ENCODE measurements around the gene RBFOX2. TPM values are rescaled to one million over a fixed set of nuclear protein-coding genes. Genes with fewer than 3 reads are reported as not detected.

Gene RBFOX2
- total and polyA plus RNA-seq, 10 of the 15 experiments (the other 5 are each of a cell fraction or from before 2014, with no cell fraction given) = 0.01 to 2.7 (median 0.17) TPM; not detected in 4

DNA sequence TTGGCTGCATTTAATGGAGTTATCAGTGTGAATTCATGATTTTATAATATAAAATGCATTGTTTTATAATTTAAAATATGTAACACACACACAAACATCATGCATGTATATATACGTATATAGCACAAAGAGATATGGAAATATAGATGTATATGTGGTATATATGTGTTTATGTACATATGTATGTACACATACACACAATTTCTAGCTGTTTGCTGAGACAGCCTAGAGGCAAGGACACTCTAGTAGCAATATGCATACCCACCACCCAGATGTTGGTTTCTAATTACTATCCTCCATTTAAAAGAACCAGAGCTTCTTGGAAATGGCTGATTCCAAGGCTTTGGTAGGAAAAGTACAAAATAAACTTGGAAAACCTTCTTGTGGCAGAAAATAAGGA, 50.4 kb downstream of the RBFOX2 start (continued):
- TF ChIP-seq USF2 (IDR thresholded peaks at IDR 0.05; ENCODE audit: borderline replicate concordance, low read depth, low read length) (no peak), SREBF1 (IDR thresholded peaks at IDR 0.05; ENCODE audit: low read length) (no peak)

GRCh38 chr22:35977136-35977535, 51.5 kb downstream of the RBFOX2 start:
- RAD21 ChIA-PET (ENCODE audit: unreplicated experiment) = no interaction called here
- no peaks in the 10 kb centered on the region; a peak in 1 of 4 replicates for H3K27me3 ChIP-seq (replicated peaks in 1 of 2; ENCODE audit: control insufficient read depth in 2 of 2, insufficient read depth in 2 of 2, low read length in 1 of 2)
- TF ChIP-seq ZBED1 (IDR thresholded peaks at IDR 0.05; ENCODE audit: borderline replicate concordance) (no peak), IKZF2 (IDR thresholded peaks at IDR 0.05) (no peak), MYB (IDR thresholded peaks at IDR 0.05; ENCODE audit: borderline replicate concordance, low read depth, low read length) (no peak), RCOR1 (conservative IDR thresholded peaks at IDR 0.05; ENCODE audit: low read depth, low read length) (no peak), POLR2AphosphoS5 (IDR thresholded peaks at IDR 0.05; ENCODE audit: low read length) (no peak), BACH1 (IDR thresholded peaks at IDR 0.05; ENCODE audit: borderline replicate concordance) (no peak), TBL1XR1 (IDR thresholded peaks at IDR 0.05; ENCODE audit: low read depth, low read length) (no peak), MLLT1 (IDR thresholded peaks at IDR 0.05) (no peak), HDGF (IDR thresholded peaks at IDR 0.05) (no peak), EGR1 (IDR thresholded peaks at IDR 0.05; ENCODE audit: borderline replicate concordance in 1 of 2, low read depth in 2 of 2, low read length in 2 of 2) (no peak), YBX1 (IDR thresholded peaks at IDR 0.05) (no peak), SUZ12 (IDR thresholded peaks at IDR 0.05; ENCODE audit: unreplicated experiment) (no peak)
- TF ChIP-seq, protein P1, sequence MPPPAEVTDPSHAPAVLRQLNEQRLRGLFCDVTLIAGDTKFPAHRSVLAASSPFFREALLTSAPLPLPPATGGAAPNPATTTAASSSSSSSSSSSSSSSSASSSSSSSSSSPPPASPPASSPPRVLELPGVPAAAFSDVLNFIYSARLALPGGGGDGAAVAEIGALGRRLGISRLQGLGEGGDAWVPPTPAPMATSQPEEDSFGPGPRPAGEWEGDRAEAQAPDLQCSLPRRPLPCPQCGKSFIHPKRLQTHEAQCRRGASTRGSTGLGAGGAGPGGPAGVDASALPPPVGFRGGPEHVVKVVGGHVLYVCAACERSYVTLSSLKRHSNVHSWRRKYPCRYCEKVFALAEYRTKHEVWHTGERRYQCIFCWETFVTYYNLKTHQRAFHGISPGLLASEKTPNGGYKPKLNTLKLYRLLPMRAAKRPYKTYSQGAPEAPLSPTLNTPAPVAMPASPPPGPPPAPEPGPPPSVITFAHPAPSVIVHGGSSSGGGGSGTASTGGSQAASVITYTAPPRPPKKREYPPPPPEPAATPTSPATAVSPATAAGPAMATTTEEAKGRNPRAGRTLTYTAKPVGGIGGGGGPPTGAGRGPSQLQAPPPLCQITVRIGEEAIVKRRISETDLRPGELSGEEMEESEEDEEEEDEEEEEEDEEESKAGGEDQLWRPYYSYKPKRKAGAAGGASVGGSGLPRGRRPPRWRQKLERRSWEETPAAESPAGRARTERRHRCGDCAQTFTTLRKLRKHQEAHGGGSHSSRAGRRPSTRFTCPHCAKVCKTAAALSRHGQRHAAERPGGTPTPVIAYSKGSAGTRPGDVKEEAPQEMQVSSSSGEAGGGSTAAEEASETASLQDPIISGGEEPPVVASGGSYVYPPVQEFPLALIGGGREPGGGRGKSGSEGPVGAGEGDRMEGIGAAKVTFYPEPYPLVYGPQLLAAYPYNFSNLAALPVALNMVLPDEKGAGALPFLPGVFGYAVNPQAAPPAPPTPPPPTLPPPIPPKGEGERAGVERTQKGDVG (CRISPR knock-in tag; IDR thresholded peaks at IDR 0.05) = no peak
- TF ChIP-seq, protein P2, sequence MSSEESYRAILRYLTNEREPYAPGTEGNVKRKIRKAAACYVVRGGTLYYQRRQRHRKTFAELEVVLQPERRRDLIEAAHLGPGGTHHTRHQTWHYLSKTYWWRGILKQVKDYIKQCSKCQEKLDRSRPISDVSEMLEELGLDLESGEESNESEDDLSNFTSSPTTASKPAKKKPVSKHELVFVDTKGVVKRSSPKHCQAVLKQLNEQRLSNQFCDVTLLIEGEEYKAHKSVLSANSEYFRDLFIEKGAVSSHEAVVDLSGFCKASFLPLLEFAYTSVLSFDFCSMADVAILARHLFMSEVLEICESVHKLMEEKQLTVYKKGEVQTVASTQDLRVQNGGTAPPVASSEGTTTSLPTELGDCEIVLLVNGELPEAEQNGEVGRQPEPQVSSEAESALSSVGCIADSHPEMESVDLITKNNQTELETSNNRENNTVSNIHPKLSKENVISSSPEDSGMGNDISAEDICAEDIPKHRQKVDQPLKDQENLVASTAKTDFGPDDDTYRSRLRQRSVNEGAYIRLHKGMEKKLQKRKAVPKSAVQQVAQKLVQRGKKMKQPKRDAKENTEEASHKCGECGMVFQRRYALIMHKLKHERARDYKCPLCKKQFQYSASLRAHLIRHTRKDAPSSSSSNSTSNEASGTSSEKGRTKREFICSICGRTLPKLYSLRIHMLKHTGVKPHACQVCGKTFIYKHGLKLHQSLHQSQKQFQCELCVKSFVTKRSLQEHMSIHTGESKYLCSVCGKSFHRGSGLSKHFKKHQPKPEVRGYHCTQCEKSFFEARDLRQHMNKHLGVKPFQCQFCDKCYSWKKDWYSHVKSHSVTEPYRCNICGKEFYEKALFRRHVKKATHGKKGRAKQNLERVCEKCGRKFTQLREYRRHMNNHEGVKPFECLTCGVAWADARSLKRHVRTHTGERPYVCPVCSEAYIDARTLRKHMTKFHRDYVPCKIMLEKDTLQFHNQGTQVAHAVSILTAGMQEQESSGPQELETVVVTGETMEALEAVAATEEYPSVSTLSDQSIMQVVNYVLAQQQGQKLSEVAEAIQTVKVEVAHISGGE (CRISPR knock-in tag; IDR thresholded peaks at IDR 0.05) = no peak

More at GRCh38 chr22:35977136-35977535, 51.5 kb downstream of the RBFOX2 start:
- WGBS (ENCODE audit: insufficient coverage, insufficient replicate concordance, low lambda C conversion rate, missing lambda C conversion rate) = 50% methylated on average over 2 of the region's 2 CpGs
- FAIRE-seq (no peak), DNase-seq (ENCODE audit: low read depth, low spot score) (no peak), ATAC-seq (no peak)
- no TSS peak for BruUV-seq (replicated peaks)
- Histone ChIP-seq H3K79me2 (ENCODE audit: control insufficient read depth, insufficient read depth, low read length) (no peaks in the 10 kb centered on the region), H3K4me1 (ENCODE audit: control insufficient read depth, insufficient read depth, low read length) (no peaks in the 10 kb centered on the region), H3K4me3 (no peak overlapping the region), H3K4me2 (ENCODE audit: control insufficient read depth, insufficient read depth) (no peak overlapping the region), H3K9me3 (replicated peaks; ENCODE audit: control insufficient read depth, insufficient read depth, low read length) (no peaks in the 10 kb centered on the region), H3K36me3 (ENCODE audit: control insufficient read depth in 2 of 2, insufficient read depth in 2 of 2, low read length in 1 of 2) (no peaks in the 10 kb centered on the region), H3K27ac (ENCODE audit: control insufficient read depth, insufficient read depth) (no peak overlapping the region), H2AFZ (ENCODE audit: control insufficient read depth, low read depth, low read length) (no peak overlapping the region), H3K9ac (ENCODE audit: control insufficient read depth, insufficient read depth, low read length) (no peak overlapping the region), H4K20me1 (ENCODE audit: control insufficient read depth, insufficient read depth) (no peaks in the 10 kb centered on the region)
- ChIA-PET SMC1A (ENCODE audit: uncharacterized antibody, unreplicated experiment) (no interaction called here), CTCF (interaction anchor here (2.3 kb wide), 1 partner anchor 89 kb away, joined by 6 read pairs; no protein-coding TSS in a partner anchor), POLR2A (no interaction called here)
- intact Hi-C loops (cut with micrococcal nuclease; ENCODE audit: unreplicated experiment) (no loop called here), in situ Hi-C loops (cut with MboI) (no loop called here)

Data from GM12878 (cell line).